ENCODE data around the gene ERVH48-1.
A peak's percentile ranks its signal among the peaks of the same experiment; 100 is the strongest.
"Not testable (repeated sequence)": the region's sequence is repeated elsewhere in the genome, so short reads cannot be mapped to it uniquely, and the experiment has no call there.

Gene ERVH48-1

DNA sequence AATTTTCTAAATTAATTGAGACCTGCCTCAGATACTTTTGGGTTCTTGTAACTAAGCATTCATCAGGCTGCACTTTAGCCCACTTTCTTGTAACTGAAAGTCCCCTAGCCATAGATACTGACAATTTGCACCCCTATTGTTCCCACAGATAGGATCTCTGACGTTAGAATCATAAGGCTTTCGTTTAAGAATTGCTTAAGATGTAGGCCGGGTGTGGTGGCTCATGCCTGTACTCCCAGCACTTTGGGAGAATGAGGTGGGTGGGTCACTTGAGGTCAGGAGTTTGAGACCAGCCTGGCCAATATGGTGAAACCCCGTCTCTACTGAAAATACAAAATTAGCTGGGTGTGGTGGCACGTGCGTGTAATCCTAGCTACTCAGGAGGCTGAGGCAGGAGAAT is 32.7 kb upstream of the ERVH48-1 start:
- H3K9me3 ChIP-seq; H3K27me3 ChIP-seq (ENCODE audit: low read depth); H3K36me3 ChIP-seq (replicated peaks); H3K4me3 ChIP-seq; DNase-seq (ENCODE audit: low spot score in 2 of 2); in situ Hi-C loops (cut with MboI; ENCODE audit: low sequenced_read_pairs): not testable (repeated sequence)
- peaks cover 23% of the 10 kb centered on the region for H3K4me1 ChIP-seq

DNA sequence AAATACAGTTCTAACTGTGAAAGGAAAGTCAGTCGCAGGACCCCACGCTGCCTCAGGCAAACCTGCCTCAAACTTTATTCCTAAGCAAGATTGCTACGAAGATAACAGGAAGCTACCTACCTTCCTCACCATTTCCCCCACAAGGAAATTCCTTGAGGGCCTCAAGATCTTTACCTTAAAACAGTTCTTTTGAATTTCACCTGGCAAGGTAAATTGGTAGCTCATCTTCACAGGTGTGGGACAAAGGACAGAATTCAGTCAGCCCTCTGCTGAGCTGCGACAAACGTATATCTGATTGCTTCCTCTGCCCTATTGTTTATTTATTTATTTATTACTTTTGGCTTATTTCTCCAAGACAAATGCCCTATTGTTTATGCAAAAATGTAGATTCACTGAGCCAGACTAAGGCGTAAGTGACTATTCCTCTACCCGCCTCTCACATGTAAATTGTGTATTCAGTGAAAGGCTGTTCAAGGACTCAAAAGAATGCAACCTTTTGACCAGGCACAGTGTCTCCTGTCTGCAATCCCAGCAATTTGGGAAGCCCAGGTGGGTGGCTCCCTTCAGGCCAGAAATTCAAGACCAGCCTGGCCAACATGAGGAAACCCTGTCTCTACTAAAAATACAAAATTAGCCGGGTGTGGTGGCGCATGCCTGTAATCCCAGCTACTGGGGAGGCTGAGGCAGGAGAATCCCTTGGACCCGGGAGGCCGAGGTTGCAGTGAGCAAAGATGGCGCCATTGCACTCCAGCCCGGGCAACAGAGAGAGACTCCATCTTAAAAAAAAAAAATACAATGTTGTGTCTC is 31.6 kb upstream of the ERVH48-1 start:
- DNase-seq (ENCODE audit: low spot score in 2 of 2): peak; percentile 53 to 66
- H3K4me1 ChIP-seq: peaks cover 18% of the 10 kb centered on the region
- no peaks in the 10 kb centered on the region for H3K27me3 ChIP-seq (ENCODE audit: low read depth)
- no peak overlapping the region for H3K4me3 ChIP-seq
- in situ Hi-C loops (cut with MboI; ENCODE audit: low sequenced_read_pairs): no loop called here
- H3K36me3 ChIP-seq (replicated peaks): no peaks in the 10 kb centered on the region
- no peaks in the 10 kb centered on the region for H3K9me3 ChIP-seq

DNA sequence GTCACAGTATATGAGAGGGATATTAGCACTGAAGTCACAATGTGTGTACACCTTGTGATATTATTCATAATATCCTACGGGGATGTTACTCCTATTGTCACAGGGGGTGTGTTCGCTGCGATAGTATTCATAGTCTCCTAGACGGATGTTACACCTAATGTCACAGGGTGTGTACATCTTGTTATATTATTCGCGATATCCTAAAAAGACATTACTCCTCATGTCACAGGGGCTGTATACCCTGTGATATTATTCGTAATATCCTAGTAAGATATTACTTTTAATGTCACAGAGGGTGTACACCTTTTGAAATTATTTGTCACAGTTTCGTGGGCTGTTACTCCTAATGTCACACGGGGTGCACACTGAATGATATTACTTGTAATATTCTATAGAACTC is 25.8 kb upstream of the ERVH48-1 start:
- H3K9me3 ChIP-seq; DNase-seq (ENCODE audit: low spot score in 2 of 2); H3K36me3 ChIP-seq (replicated peaks); H3K4me3 ChIP-seq; H3K4me1 ChIP-seq; in situ Hi-C loops (cut with MboI; ENCODE audit: low sequenced_read_pairs); H3K27me3 ChIP-seq (ENCODE audit: low read depth): not testable (repeated sequence)

DNA sequence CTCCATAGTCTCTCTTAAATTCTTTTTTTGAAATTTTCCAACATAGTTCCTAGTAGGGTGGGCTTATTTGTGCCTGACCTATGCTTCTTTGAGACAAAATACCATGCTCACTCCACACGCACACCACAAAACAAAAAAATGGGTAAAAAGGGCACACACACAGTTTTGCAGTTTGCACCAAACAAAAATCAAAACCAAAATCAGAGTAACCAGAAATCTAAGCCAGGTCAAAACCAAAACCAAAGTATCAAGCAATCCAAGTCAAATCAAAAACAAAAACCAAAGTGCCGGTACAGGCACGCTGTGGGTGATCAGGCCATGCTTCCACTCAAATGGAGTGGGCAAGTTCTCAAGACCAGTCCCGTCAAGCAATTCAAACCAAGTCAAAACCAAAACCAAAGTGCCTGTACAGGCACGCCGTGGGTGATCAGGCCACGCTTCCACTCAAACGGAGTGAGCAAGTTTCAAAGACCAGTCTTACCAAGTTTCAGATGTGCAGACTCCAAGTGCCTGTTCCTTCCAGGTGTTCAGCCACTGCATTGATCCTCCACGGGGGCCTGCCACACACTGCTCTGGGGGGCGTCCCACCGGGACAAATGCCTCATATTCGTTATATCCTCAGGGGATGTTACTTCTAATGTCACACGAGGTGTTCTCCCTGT is 23.8 kb upstream of the ERVH48-1 start:
- DNase-seq (ENCODE audit: low spot score in 2 of 2); H3K9me3 ChIP-seq; H3K36me3 ChIP-seq (replicated peaks); in situ Hi-C loops (cut with MboI; ENCODE audit: low sequenced_read_pairs); H3K4me1 ChIP-seq; H3K4me3 ChIP-seq; H3K27me3 ChIP-seq (ENCODE audit: low read depth): not testable (repeated sequence)

DNA sequence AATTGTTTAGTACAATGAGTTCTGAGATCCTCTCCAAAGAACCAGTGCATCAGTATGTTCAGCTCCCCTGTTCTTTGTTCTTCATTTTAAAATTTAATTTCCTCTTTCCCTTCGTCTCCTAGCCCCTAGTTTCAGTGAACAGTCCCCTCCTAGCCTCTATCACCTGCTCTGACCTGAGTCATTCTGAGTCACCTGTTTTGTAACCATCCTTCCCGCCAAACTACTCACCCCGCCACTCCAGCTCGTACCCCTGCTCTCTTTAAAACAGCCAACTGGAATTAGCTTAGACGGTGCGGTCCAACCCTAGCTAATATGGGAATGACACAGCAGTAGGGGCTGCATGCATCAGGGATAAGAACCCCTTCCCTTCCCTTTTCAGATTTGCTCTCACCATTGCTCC is 16.8 kb upstream of the ERVH48-1 start:
- Histone ChIP-seq H3K27me3 (ENCODE audit: low read depth) (no peaks in the 10 kb centered on the region), H3K9me3 (no peaks in the 10 kb centered on the region), H3K4me1 (no peaks in the 10 kb centered on the region), H3K4me3 (no peak overlapping the region), H3K36me3 (replicated peaks) (no peaks in the 10 kb centered on the region)
- no peak for DNase-seq (ENCODE audit: low spot score in 2 of 2)
- in situ Hi-C loops (cut with MboI; ENCODE audit: low sequenced_read_pairs): no loop called here

DNA sequence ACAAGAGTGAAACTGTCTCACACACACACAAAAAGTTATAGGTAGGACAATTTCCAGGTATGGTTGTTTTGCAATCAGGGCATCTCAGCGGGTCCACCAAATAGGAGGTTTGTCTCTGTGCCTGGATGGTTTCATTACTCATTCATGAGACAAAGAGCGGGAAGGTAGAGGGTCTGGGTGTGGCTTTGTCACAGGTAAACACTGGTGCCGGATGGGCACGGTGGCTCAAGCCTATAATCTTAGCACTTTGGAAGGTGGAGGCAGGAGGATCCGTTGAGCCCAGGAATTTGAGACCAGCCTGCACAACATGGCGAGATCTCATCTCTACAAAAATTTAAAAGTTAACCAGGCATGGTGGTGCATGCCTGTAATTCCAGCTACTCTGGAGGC is 16.3 kb upstream of the ERVH48-1 start:
- Histone ChIP-seq H3K27me3 (ENCODE audit: low read depth) (no peaks in the 10 kb centered on the region), H3K9me3 (no peaks in the 10 kb centered on the region), H3K4me1 (no peaks in the 10 kb centered on the region), H3K36me3 (replicated peaks) (no peaks in the 10 kb centered on the region), H3K4me3 (no peak overlapping the region)
- in situ Hi-C loops (cut with MboI; ENCODE audit: low sequenced_read_pairs): no loop called here
- no peak for DNase-seq (ENCODE audit: low spot score in 2 of 2)

DNA sequence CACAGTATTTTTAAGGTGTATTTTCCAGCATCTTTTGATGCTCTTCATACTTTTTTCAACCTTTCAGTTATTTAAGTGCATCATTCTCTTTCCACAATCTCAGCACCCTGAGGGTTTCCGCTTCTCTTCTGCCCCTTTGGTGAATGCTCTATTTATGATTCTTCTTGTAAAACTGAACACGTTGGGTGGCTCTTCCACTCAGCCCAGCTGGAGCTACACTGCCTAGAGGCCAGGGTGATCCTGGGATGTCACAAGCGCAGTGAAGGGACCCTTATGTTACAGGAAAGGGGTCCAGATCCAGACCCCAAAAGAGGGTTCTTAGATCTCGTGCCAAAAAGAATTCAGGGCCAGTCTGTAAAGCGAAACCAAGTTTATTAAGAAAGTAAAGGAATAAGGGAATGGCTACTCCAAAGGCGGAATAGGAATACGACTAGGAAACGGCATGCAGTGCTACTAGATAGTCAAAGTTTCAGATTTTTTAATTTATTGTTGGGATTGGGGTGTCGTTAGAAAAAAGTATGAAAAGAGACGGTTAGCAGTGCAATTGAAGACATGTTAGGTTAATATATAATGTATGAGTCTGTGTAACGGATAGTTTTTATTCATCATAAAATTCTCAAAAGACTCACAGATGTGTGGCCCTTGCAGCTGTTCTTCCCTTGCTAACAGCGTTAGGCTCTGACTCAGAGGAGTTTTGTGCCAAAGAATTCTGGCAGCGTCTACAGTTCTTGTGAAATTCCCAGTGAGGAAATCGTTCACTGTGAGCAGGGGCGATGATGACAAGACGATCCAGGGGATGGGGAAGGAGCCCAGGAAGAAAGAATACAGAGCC is 14.4 kb upstream of the ERVH48-1 start:
- in situ Hi-C loops (cut with MboI; ENCODE audit: low sequenced_read_pairs): no loop called here
- Histone ChIP-seq H3K27me3 (ENCODE audit: low read depth) (no peaks in the 10 kb centered on the region), H3K4me3 (no peak overlapping the region), H3K4me1 (no peaks in the 10 kb centered on the region), H3K36me3 (replicated peaks) (no peaks in the 10 kb centered on the region), H3K9me3 (no peaks in the 10 kb centered on the region)
- DNase-seq (ENCODE audit: low spot score in 2 of 2): no peak

DNA sequence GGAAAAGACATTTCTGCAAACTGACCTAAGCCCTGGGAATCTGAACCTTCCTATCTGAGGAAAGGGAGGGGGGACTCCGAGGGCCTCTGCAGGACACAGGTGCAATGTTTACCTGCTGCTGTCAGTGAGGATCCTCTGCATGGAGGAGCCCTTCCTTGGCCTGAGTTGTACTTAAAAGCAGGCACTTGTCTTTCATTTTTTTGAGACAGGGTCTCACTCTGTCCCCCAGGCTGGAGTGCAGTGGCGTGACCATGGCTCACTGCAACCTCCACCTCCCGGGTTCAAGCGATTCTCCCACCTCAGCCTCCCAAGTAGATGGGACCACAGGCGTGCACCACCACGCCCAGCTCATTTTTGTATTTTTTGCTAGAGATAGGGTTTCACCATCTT is 13.2 kb upstream of the ERVH48-1 start:
- DNase-seq (ENCODE audit: low spot score in 2 of 2); in situ Hi-C loops (cut with MboI; ENCODE audit: low sequenced_read_pairs); H3K4me1 ChIP-seq: not testable (repeated sequence)

DNA sequence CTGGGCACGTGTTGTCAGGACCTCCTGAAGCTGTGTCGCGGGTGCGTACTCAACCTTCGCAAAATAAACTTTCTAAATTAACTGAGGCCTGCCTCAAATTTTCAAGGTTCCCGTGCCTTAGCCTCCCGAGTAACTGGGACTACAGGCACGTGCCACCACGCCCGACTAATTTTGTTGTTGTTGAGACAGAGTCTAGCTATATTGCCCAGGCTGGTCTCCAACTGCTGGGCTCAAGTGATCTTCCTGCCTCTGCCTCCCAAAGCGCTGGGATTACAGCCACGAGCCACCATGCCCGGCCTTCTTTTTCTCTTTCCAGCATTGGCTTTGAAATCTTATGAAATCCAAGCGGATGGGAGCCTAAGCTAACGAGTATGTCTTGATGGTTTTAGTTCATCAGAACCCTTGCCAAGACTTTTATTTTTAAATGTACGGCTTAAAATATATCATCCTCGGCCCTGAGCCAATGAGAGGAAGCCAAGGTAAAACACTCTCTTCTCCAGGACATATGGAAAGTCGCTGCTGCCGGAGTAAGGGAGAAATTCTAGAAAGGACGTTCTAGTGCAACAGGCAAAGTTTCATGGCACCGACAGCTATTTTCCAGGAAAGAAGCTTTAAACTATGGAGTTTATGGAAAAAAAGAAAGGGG is 12.7 kb upstream of the ERVH48-1 start:
- Histone ChIP-seq H3K4me1 (no peaks in the 10 kb centered on the region), H3K9me3 (no peaks in the 10 kb centered on the region), H3K27me3 (ENCODE audit: low read depth) (no peaks in the 10 kb centered on the region), H3K36me3 (replicated peaks) (no peaks in the 10 kb centered on the region), H3K4me3 (no peak overlapping the region)
- in situ Hi-C loops (cut with MboI; ENCODE audit: low sequenced_read_pairs): no loop called here
- no peak for DNase-seq (ENCODE audit: low spot score in 2 of 2)

More for the DNA sequence above, 13.2 kb upstream of the ERVH48-1 start:
- not testable (repeated sequence) for H3K36me3 ChIP-seq (replicated peaks); H3K9me3 ChIP-seq; H3K4me3 ChIP-seq; H3K27me3 ChIP-seq (ENCODE audit: low read depth)

DNA sequence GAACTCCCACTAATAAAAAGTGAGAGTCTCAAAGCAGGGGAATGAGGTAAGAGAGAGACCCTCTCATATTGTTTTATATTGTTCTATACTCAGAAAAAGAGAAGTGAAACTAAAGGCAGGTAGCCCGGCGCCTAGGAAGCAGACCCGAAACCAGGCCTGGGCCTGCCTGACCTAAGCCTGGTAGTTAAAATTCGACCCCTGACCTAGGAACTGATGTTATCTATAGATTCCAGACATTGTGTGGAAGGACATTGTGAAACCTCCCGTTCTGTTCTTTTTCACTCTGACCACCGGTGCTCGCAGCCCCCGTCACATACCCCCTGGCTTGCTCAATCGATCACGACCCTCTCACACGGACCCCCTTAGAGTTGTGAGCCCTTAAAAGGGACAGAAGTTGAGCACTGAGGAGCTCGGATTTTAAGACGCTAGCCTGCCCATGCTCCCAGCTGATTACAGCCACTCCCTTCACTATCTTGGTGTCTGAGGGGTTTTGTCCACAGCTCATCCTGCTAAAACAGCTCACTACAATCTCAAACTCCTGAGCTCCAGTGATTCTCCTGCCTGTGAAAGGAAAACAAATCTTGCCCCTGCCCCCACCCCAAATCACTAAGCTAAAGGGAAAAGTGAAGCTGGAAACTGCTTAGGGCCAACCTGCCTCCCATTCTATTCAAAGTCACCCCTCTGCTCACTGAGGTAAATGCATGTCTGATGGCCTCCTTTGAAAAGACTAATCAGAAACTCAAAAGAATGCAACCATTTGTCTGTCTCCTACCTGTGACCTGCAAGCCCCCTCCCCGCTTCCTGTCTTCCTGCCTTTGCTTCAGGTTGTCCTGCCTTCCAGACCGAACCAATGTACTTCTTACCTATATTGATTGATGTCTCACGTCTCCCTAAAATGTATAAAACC is 11.9 kb upstream of the ERVH48-1 start:
- H3K27me3 ChIP-seq (ENCODE audit: low read depth); in situ Hi-C loops (cut with MboI; ENCODE audit: low sequenced_read_pairs); DNase-seq (ENCODE audit: low spot score in 2 of 2); H3K4me1 ChIP-seq; H3K4me3 ChIP-seq; H3K9me3 ChIP-seq; H3K36me3 ChIP-seq (replicated peaks): not testable (repeated sequence)

DNA sequence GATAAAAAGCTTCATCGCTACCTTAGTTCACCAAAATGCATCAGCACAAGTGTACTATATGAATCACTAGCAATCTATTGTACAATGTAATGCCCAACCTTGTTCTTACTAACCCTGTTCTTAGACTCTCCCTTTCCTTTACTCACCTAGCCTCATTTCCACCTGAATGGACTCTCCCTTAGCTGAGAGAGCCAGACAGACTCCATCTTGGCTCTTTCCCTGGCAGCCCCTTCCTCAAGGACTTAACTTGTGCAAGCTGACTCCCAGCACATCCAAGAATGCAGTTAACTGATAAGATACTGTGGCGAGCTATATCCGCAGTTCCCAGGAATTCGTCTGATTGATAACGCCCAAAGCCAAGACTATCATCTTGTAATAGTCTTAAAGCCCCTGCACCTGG is 10.9 kb upstream of the ERVH48-1 start:
- H3K36me3 ChIP-seq (replicated peaks); H3K9me3 ChIP-seq; H3K27me3 ChIP-seq (ENCODE audit: low read depth); H3K4me1 ChIP-seq; DNase-seq (ENCODE audit: low spot score in 2 of 2); in situ Hi-C loops (cut with MboI; ENCODE audit: low sequenced_read_pairs); H3K4me3 ChIP-seq: not testable (repeated sequence)

DNA sequence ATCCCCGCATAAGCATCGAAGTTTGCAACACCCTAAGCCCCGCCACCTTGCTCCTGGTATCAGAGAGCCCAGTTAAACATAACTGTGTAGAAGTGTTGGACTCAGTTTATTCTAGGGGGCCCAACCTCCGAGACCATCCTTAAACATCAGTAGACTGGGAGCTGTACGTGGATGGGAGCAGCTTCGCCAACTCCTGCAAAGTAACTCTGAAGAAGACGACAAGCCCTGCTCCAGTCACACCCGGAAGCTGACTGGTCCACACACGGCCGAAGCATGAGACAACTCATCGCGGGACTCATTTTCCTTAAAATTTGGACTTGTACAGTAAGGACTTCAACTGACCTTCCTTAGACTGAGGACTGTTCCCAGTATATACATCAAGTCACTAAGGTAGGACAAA is 8.5 kb upstream of the ERVH48-1 start:
- in situ Hi-C loops (cut with MboI; ENCODE audit: low sequenced_read_pairs): not testable (repeated sequence)

More for the DNA sequence above, 8.5 kb upstream of the ERVH48-1 start:
- not testable (repeated sequence) for DNase-seq (ENCODE audit: low spot score in 2 of 2); H3K9me3 ChIP-seq; H3K4me1 ChIP-seq; H3K36me3 ChIP-seq (replicated peaks); H3K4me3 ChIP-seq; H3K27me3 ChIP-seq (ENCODE audit: low read depth)

All from HAP-1 (cell line).